DMS153 treated with DMSO at 0.1 percent for 48 hours (cell line): ENCODE results near the gene CA9.

ENCODE experiments used
- DNase-seq: peaks from one replicate; lab custom pipeline; 2025; ENCODE audit not compliant: unreplicated experiment; lab: John Stamatoyannopoulos, UW

Gene CA9

DNA sequence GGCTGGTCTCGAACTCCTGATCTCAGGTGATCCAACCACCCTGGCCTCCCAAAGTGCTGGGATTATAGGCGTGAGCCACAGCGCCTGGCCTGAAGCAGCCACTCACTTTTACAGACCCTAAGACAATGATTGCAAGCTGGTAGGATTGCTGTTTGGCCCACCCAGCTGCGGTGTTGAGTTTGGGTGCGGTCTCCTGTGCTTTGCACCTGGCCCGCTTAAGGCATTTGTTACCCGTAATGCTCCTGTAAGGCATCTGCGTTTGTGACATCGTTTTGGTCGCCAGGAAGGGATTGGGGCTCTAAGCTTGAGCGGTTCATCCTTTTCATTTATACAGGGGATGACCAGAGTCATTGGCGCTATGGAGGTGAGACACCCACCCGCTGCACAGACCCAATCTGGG is 1.5 kb downstream of the CA9 start:
- DNase-seq = no peak

DNA sequence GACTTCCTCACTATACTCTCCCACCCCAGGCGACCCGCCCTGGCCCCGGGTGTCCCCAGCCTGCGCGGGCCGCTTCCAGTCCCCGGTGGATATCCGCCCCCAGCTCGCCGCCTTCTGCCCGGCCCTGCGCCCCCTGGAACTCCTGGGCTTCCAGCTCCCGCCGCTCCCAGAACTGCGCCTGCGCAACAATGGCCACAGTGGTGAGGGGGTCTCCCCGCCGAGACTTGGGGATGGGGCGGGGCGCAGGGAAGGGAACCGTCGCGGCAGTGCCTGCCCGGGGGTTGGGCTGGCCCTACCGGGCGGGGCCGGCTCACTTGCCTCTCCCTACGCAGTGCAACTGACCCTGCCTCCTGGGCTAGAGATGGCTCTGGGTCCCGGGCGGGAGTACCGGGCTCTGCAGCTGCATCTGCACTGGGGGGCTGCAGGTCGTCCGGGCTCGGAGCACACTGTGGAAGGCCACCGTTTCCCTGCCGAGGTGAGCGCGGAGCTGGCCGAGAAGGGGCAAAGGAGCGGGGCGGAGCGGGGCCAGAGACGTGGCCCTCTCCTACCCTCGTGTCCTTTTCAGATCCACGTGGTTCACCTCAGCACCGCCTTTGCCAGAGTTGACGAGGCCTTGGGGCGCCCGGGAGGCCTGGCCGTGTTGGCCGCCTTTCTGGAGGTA is 2.1 kb downstream of the CA9 start:
- no peak for DNase-seq

DNA sequence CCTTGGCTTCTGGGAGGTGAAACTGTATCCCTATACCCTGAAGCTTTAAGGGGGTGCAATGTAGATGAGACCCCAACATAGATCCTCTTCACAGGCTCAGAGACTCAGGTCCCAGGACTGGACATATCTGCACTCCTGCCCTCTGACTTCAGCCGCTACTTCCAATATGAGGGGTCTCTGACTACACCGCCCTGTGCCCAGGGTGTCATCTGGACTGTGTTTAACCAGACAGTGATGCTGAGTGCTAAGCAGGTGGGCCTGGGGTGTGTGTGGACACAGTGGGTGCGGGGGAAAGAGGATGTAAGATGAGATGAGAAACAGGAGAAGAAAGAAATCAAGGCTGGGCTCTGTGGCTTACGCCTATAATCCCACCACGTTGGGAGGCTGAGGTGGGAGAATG is 5.4 kb downstream of the CA9 start:
- no peak for DNase-seq

DNA sequence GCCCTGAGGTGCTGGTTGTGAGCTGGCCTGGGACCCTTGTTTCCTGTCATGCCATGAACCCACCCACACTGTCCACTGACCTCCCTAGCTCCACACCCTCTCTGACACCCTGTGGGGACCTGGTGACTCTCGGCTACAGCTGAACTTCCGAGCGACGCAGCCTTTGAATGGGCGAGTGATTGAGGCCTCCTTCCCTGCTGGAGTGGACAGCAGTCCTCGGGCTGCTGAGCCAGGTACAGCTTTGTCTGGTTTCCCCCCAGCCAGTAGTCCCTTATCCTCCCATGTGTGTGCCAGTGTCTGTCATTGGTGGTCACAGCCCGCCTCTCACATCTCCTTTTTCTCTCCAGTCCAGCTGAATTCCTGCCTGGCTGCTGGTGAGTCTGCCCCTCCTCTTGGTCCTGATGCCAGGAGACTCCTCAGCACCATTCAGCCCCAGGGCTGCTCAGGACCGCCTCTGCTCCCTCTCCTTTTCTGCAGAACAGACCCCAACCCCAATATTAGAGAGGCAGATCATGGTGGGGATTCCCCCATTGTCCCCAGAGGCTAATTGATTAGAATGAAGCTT is 6.1 kb downstream of the CA9 start:
- no peak for DNase-seq

DNA sequence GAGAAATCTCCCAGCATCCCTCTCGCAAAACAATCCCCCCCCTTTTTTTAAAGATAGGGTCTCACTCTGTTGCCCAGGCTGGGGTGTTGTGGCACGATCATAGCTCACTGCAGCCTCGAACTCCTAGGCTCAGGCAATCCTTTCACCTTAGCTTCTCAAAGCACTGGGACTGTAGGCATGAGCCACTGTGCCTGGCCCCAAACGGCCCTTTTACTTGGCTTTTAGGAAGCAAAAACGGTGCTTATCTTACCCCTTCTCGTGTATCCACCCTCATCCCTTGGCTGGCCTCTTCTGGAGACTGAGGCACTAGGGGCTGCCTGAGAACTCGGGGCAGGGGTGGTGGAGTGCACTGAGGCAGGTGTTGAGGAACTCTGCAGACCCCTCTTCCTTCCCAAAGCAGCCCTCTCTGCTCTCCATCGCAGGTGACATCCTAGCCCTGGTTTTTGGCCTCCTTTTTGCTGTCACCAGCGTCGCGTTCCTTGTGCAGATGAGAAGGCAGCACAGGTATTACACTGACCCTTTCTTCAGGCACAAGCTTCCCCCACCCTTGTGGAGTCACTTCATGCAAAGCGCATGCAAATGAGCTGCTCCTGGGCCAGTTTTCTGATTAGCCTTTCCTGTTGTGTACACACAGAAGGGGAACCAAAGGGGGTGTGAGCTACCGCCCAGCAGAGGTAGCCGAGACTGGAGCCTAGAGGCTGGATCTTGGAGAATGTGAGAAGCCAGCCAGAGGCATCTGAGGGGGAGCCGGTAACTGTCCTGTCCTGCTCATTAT is 6.8 kb downstream of the CA9 start:
- no peak for DNase-seq

DNA sequence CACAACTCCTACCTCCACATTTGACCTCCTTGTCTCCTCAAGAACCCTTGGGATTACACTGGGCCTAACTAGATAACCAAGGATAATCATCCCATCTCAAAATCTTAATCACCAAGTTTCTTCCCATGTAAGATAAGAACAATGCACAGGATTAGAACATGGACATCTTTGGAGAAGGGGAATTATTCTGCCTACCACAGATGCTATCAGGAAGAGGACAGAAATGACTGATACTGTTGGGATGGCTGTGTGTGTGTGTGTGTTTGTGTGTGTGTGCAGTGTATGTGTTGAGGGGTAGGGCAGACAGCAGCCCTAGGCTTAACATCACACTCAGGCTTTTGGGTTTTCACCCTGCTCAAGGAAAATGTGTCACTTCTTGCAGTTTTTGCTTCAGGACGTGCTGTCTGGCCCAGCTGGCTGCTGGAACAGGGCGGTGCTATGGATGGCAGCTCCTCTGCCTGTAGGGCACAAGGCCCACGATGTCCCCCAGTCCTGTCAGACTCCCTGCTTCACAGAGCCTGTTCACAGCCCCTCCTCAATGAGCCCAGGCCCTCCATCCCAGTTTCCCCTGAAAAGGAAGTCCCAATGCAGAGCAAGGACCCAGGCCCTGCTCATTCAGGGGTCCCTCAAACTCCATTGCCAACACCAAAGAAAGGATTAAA is 7.7 kb downstream of the CA9 start:
- DNase-seq = no peak

GRCh38 chr9:35682051-35682450 is 8.3 kb downstream of the CA9 start:
- DNase-seq = no peak

DNA sequence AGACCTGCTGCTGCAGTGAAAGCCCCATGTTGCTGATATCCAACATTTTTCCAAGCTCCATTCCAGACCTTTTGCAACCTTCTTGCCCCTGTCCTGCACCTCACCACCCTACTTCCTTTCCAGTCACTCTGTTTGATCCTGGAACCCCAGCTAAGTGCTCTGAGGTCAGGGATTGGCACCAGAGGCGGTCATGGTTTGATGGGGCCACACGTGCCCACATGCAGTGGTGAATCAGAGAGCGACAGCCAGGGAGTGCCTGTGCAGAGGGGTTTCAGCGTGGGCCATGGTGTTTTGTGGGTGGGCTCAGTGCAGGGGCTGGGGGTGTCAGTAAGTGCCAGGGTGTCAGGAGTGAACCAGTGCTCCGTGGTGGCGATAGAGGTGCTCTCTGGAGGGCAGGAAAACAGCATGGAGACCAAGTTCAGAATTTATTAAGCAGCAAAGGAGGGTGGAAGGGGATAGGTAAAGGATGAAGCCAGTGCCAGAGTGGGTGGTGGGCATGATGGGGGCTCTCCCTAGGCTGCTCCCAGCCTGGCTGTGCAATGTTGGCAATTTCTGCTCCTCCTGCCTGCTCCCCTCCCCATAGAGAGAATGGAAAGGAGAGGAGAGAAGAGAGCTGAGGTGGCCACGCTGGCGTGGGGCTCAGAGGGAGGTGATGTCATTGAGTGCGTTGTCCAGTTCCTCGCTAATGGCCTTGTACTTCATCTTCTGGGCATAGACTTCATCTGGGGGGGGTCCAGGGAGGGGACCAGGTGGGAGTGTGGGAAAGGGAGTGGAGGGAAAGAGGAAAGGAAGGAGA is 9.0 kb downstream of the CA9 start:
- no peak for DNase-seq

GRCh38 chr9:35683323-35683722 is 9.6 kb downstream of the CA9 start:
- no peak for DNase-seq

DNA sequence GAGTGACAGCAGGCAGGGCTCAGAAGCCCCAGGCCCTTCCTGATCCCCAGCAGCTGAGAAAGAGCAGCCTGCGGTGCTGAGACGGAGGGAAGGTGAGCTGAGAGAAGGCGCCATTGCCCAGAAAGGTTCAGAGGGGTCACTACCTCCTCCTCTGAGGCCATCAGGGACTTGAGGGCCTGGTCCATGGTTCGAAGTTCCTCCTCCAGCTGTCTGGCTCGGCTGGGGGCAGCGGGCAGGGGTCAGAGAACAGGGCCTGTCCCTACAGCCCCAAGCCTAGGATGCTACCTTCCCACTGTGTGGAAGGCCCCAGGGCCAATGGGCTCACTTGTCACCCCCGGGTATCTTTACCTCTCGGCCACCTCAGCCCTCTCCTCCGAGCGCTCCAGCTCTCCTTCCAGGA is 11.2 kb downstream of the CA9 start:
- no peak for DNase-seq

DNA sequence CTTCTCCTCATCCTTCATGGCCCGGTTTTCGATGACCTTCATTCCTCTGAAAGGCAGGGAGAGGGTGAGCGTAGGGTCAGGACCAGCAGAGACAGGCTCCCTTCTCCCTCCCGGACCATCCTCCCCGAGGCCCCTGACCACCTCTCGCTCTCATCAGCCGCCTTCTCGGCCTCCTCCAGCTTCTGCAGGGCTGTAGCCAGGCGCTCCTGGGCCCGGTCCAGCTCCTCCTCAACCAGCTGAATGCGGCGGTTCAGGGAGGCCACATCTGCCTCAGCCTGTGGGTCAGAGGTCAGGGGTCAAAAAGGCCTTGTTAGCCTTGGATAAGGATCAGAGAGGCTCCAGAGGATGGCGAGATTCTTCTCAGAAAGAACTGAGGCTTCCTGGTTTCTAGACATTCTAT is 11.8 kb downstream of the CA9 start:
- DNase-seq = no peak

- no peak for DNase-seq
Measured at GRCh38 chr9:35686222-35687203, 12.8 kb downstream of the CA9 start.

DNA sequence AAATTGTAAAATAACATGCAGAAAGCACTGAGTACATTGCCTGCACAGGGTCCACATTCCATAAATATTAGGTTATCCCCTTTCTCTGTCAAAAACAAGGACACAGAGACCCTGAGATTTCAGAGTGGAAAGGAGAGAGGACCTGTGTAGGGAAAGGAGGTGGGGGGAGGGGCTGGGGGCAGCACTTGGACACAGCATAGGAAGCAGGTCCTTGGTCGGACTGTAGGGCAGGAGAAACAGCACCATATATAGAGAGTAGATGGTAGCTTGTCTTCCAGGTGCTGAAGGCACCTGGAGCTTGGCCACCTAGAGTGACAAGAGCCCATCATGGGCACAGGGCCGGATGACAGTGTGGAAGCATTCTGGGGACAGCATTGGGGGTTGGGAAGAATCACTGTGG is 13.6 kb downstream of the CA9 start:
- no peak for DNase-seq

DNA sequence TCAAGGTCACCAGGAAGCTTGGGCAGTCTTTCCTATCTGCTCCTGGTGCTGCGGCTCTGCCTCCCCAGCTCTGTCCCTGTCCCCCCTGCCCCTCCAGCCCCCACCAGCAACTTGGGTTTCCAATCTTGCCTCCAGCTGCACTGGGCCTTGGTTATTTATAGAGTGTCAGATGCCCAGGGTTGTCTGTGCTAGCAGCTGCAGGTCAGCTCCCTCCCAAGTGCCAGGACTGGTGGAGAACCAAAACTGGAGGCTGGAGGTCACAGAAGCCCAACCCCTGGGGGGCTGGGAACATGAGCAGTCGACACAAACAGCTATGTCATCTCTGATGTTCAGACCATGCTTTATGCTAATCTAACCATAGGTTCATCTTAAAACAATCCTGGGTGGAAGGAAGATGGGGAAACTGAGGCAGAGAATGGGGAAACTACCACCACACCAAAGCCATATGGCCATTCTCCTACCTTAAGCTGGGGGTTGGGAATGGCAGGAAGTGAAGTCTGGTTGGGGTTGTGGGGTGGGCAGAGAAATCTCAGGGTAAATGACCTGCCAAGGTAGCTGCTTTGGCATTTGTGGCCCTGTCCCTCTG is 14.3 kb downstream of the CA9 start:
- no peak for DNase-seq

DNA sequence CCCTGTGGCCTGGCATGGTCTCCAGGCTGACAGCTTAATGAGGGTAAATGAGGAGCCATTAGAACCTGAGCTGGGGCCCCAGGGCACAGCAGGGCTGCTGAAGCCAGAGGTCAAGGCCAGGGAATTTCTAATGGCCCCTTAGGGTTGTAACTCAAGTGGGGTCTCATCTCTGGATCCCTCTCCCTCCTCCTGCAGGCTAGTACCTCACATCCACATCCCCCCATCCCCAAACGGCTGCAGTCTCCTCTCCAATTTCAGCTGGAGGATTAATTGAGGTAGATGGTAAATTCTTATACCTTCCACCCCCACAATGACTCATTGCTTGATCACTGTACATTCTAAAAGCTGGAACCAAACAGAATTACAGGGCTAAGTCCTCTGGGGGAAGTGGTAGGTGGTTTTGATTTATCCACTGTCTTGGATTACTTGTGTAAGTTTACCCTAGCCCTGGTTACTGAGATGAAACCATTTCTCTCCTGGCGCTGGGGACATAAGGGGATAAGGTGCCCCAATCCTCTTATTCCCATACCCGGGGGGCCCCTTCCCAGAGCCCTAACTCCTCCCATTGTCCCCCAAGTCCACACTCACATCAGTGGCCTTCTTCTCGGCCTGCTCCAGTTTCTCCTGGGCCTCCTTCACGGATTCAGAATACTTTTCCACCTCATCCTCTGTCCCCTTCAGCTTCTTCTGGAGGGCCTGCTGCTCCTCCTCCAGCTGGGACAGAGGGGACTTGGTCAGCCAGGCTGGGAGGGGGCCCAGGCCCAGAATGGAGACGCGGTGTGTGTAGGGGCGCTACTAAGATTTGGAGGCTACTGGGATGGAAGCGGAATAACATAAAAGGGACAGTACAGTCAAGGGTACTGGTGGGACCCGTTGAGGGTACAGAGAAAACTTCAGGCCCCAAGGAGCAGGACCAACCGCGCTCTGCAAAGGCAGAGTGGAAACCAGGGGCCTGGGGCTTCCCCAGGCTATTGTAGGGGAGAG is 15.1 kb downstream of the CA9 start:
- no peak for DNase-seq

GRCh38 chr9:35689542-35690293 is 16.0 kb downstream of the CA9 start, which contains the start of gene TPM2:
Gene TPM2, minus strand, starts transcription at chr9:35689925. Its CDS starts 108 bp downstream, at chr9:35689817.
- DNase-seq = no peak

- no peak for DNase-seq
Measured at GRCh38 chr9:35690294-35690613, 16.5 kb downstream of the CA9 start.
